GM10248 (cell line): ENCODE results near the gene MAPK12.

Experiments used
- CTCF ChIA-PET: fragments of 300-600 bp; sonication (Branson Sonifier 250); formaldehyde crosslinking; extraction: SDS; loops from one replicate; lab custom pipeline; 2021; ENCODE audit warnings: antibody characterized with exemption; lab: Yijun Ruan, JAX
- POLR2A ChIA-PET: fragments of 350-650 bp; sonication (Branson Sonifier 250); formaldehyde crosslinking; extraction: SDS; loops from one replicate; lab custom pipeline; 2020; ENCODE audit warnings: antibody characterized with exemption; lab: Yijun Ruan, JAX
- DNase-seq: peaks from one replicate; pipeline ENCODE4 v3.0.0; 2012; ENCODE audit errors: extremely low spot score
- TF ChIP-seq, protein P1 (sequence below): IDR thresholded peaks from 2 replicates; pipeline ENCODE4 v1.5.1; 2012; ENCODE audit warnings: mild to moderate bottlenecking, low read depth; ENCODE audit errors: extremely low read depth, missing control alignments, control extremely low read depth

MAPK12 gene

DNA sequence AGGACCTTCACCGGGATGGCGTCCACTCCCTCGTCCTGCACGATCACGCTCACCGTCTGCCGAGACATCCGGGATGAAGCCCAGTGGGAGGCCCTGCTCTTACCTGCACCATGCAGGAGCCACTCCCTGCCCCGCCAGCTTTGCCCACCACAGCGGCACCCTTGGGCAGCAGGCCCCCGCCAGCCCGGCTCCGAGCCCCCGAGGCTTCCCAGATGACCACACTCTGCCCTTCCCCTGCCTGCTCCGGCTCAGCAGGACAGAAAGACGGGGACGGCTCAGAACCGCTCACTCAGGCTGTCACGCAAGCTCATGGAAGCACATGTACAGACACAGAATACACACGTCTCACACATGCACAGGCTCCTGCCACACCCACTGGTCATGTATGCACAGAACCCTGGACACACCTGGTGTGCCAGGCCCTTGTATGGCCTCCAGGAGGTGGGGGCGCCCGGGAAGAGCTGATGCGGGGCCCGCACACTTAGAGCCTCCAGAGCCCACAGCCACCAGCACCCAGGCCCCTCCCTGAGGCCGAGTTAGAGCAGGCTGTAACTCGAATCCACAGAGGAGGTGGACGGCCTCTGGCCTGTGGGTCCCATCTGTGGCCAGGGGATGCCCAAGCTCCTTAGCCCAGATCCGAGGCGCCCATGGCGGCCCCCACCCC is 17.6 kb upstream of the MAPK12 start:
- CTCF ChIA-PET, result interaction anchor here (0.7 to 1.2 kb wide), 4 partner anchors 24 to 63 kb away, joined by 3 to 6 read pairs (median 3); no protein-coding TSS in a partner anchor
- TF ChIP-seq, protein P1, sequence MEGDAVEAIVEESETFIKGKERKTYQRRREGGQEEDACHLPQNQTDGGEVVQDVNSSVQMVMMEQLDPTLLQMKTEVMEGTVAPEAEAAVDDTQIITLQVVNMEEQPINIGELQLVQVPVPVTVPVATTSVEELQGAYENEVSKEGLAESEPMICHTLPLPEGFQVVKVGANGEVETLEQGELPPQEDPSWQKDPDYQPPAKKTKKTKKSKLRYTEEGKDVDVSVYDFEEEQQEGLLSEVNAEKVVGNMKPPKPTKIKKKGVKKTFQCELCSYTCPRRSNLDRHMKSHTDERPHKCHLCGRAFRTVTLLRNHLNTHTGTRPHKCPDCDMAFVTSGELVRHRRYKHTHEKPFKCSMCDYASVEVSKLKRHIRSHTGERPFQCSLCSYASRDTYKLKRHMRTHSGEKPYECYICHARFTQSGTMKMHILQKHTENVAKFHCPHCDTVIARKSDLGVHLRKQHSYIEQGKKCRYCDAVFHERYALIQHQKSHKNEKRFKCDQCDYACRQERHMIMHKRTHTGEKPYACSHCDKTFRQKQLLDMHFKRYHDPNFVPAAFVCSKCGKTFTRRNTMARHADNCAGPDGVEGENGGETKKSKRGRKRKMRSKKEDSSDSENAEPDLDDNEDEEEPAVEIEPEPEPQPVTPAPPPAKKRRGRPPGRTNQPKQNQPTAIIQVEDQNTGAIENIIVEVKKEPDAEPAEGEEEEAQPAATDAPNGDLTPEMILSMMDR, result no peak
- DNase-seq, result no peak
- POLR2A ChIA-PET, result interaction anchor here (0.5 kb wide), 1 partner anchor 138 kb away, joined by 4 read pairs; no protein-coding TSS in a partner anchor

DNA sequence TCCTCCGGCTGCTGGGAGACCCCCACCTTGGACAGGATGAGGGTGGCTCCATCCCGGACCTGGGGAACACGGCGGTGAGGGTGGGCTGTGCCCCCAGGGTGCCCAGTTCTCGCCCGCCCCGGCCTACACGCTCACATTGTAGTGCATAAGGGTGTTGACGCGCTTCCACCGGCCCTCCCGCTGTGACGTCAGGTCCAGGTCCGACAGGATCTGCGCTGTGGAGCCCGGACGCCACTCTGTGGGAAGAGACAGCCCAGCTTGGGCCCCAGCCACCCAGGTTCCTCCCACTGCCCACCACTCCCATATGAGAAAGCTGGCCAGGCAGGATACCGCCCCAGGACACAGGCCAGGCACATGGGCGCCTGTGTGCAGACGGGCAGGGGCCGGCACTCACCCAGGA is 17.0 kb upstream of the MAPK12 start:
- TF ChIP-seq, protein P1, result no peak
- DNase-seq, result no peak
- CTCF ChIA-PET, result no interaction called here
- POLR2A ChIA-PET, result interaction anchor here (0.5 kb wide), 1 partner anchor 138 kb away, joined by 4 read pairs; no protein-coding TSS in a partner anchor

DNA sequence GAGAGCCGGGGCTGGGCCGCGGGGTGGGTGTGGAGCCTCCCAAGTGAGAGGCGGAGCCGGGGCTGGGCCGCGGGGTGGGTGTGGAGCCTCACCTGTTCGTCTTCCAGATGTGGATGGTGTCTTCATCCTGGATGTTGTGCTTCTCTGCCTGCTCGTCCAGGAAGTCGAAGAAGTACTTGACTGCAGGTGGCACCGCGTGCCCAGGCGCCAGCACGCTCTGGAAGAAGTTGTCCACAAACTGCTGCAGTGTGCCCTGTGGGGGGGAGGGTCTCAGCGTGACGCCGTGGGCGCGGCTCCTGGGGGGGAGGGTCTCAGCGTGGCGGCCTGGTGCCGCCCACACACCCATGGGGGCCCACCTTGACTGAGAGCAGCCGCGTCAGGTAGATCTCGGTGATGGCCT is 16.3 kb upstream of the MAPK12 start:
- POLR2A ChIA-PET, result no interaction called here
- TF ChIP-seq, protein P1, result no peak
- no peak for DNase-seq
- CTCF ChIA-PET, result interaction anchor here (2.6 to 6.6 kb wide), 4 partner anchors 16 to 64 kb away, joined by 65 to 96 read pairs (median 67); partner anchors contain the start of genes DENND6B and PLXNB2

DNA sequence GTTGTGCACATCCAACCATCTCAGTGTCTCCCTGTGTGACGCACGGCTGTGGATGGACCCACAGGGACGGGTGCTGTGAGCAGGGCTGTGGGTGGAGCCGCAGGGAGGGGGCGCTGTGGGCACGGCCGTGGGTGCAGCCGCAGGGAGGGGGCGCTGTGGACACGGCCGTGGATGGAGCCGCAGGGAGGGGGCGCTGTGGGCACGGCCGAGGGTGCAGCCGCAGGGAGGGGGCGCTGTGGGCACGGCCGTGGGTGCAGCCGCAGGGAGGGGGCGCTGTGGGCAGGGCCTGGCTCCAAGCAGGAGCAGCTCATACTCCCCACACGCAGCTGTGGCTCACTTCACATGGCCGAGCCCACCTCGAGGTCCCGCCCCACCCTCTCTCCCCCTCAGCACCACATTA is 14.7 kb upstream of the MAPK12 start:
- TF ChIP-seq, protein P1, result peak; percentile 68
- CTCF ChIA-PET, result interaction anchor here (0.6 to 6.6 kb wide), 48 partner anchors 11 to 345 kb away, joined by 3 to 96 read pairs (median 4); partner anchors contain the start of genes DENND6B, HDAC10, MAPK12 and PLXNB2
- POLR2A ChIA-PET, result interaction anchor here (0.7 kb wide), 1 partner anchor 123 kb away, joined by 3 read pairs; no protein-coding TSS in a partner anchor
- peak; percentile 65 for DNase-seq

DNA sequence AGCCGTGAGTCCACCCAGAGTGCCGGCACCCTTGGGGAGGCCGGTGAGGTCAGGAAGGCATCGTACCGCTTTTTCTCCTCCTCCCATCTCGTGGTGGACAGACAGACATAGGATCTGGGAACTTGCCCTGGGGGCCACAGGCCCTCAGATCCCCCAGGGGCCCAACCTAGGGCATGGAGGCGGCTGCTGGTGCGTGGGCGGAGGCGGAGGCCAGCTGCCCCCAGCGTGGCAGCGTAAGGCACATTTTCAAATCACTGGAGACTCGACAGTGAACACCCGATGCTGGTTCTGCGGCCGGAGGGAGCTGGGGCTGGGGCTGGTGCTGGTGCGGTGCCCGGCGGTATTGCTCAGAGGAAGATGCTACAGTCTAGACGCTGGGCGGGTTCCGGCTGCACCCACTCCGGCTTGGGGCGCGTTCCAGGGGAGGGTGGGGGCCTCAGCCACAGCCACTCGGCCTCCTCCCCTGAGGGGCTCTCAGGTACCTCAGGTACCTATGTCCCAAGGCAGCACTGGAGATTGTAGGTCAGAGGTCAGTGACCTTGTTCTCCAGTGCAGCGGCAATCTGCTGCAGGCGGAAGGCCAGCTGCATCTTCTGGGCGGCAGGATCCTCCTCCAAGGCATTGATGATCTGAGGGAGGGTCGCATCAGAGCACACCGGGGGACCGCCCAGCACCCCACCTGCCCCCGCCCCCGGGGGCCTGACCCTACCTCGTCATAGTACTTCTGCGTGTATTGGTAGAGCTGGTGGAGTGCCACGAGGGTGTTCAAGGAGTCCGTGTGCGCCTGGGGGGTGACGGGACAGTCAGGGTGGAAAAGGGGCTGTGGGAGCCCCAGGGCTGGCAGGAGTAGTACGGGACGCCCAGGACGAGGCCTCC is 13.9 kb upstream of the MAPK12 start:
- CTCF ChIA-PET, result interaction anchor here (0.8 to 6.6 kb wide), 19 partner anchors 11 to 346 kb away, joined by 3 to 96 read pairs (median 8); partner anchors contain the start of genes DENND6B, HDAC10, MAPK12 and PLXNB2
- no peak for DNase-seq
- TF ChIP-seq, protein P1, result no peak
- POLR2A ChIA-PET, result no interaction called here

DNA sequence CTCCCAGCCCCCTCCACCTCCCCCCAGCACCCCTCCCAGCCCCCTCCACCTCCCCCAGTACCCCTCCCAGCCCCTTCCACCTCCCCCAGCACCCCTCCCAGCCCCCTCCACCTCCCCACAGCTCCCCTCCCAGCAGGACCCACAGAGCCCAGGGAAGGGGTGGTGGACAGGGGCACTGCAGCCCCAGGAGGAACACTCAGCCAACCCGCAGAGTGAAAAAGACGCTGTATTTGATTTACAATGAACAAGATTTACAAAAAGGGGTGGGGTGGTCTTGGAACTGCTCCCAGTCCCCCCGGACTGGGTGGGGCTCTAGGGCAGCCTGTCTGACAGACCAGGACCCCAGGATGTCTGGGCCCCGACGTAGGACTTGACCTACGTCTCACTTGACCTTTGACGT is 13.3 kb upstream of the MAPK12 start:
- TF ChIP-seq, protein P1, result no peak
- no peak for DNase-seq
- ChIA-PET POLR2A (no interaction called here), CTCF (interaction anchor here (1.2 to 6.6 kb wide), 7 partner anchors 10 to 67 kb away, joined by 3 to 96 read pairs (median 65); partner anchors contain the start of genes DENND6B and MAPK12)
